Thymus (tissue), 11 donors: ENCODE measurements around the gene DPEP1. TPM values are rescaled to one million over a fixed set of nuclear protein-coding genes. Genes with fewer than 3 reads are reported as not detected.

Source experiments
- DNase-seq, 9 donors: peaks; one replicate each; pipeline ENCODE4 v3.0.0-alpha.2; 2013; ENCODE audit warnings: low spot score in 9 of 9, low read depth in 6 of 9, missing footprints in 1 of 9
- H3K27ac ChIP-seq, 2 donors: one replicate each; pipeline ENCODE4 v1.5.1; 2013; ENCODE audit warnings: control low read depth in 1 of 2, low read depth in 1 of 2, low read length in 1 of 2, mild to moderate bottlenecking in 1 of 2, moderate library complexity in 1 of 2
- H3K27me3 ChIP-seq, 2 donors: one replicate each; pipeline ENCODE4 v1.5.1; 2013; ENCODE audit warnings: low read length in 1 of 2; ENCODE audit not compliant: control insufficient read depth in 2 of 2, insufficient read depth in 1 of 2
- H3K36me3 ChIP-seq, 2 donors: one replicate each; pipeline ENCODE4 v1.5.1; 2013; ENCODE audit warnings: low read length in 1 of 2, mild to moderate bottlenecking in 1 of 2, moderate library complexity in 1 of 2; ENCODE audit not compliant: control insufficient read depth in 2 of 2, insufficient read depth in 2 of 2
- H3K4me1 ChIP-seq, 2 donors: one replicate each; pipeline ENCODE4 v1.5.1; 2013; ENCODE audit warnings: low read length in 2 of 2; ENCODE audit not compliant: control insufficient read depth in 2 of 2, insufficient read depth in 2 of 2
- H3K4me3 ChIP-seq, 2 donors: one replicate each; pipeline ENCODE4 v1.5.1; 2013; ENCODE audit warnings: low read length in 2 of 2, control low read depth in 1 of 2, mild to moderate bottlenecking in 1 of 2
- H3K9me3 ChIP-seq, 2 donors: one replicate each; pipeline ENCODE4 v1.5.1; 2013; ENCODE audit warnings: low read length in 1 of 2, mild to moderate bottlenecking in 1 of 2; ENCODE audit not compliant: control insufficient read depth in 2 of 2, insufficient read depth in 1 of 2
- WGBS: extraction: QIAGEN DNeasy Blood & Tissue Kit; methylation state at CpG from one replicate; pipeline ENCODE4 v1.1.7; 2013; 5-methylcytosine and 5-hydroxymethylcytosine counted together
- polyA plus RNA-seq: library from polyadenylated mRNA; stranded (reverse); fragments of 200-250 nt; gene quantifications from one replicate; pipeline ENCODE4 v1.2.3, GENCODE V29; 2013
- total RNA-seq: library from RNA; stranded (reverse); fragments of 120-200 nt; gene quantifications from one replicate; pipeline ENCODE4 v1.2.4, GENCODE V29; 2013
- donor health status: healthy.

DPEP1 gene
- total and polyA plus RNA-seq, 2 donors: 1.7 to 2.9 TPM

GRCh38 chr16:89620406-89620841 lies 7.0 kb downstream of the DPEP1 start:
- Histone ChIP-seq H3K4me3 (no peak overlapping the region), H3K4me1 (peaks cover 0 to 3% of the 10 kb centered on the region in 2 donors), H3K9me3 (peaks cover 0 to 10% of the 10 kb centered on the region in 2 donors), H3K27me3 (peaks cover 0 to 46% of the 10 kb centered on the region in 2 donors), H3K27ac (no peak overlapping the region), H3K36me3 (no peaks in the 10 kb centered on the region)
- no peak for DNase-seq
- 95% methylated on average over 16 of the region's 16 CpGs for WGBS

- H3K27me3 ChIP-seq: peaks cover 0 to 51% of the 10 kb centered on the region in 2 donors
- H3K27ac ChIP-seq: no peak overlapping the region
- 94% methylated on average over 18 of the region's 18 CpGs for WGBS
- no peak for DNase-seq
- no peaks in the 10 kb centered on the region for H3K4me1 ChIP-seq
- no peaks in the 10 kb centered on the region for H3K36me3 ChIP-seq
- peaks cover 0 to 10% of the 10 kb centered on the region in 2 donors for H3K9me3 ChIP-seq
- H3K4me3 ChIP-seq: no peak overlapping the region
Measured at GRCh38 chr16:89621136-89621697, 7.8 kb downstream of the DPEP1 start.

GRCh38 chr16:89621698-89622409 lies 8.4 kb downstream of the DPEP1 start:
- Histone ChIP-seq H3K27me3 (peaks cover 0 to 52% of the 10 kb centered on the region in 2 donors), H3K4me1 (no peaks in the 10 kb centered on the region), H3K9me3 (peaks cover 0 to 3% of the 10 kb centered on the region in 2 donors), H3K27ac (no peak overlapping the region), H3K4me3 (no peak overlapping the region), H3K36me3 (no peaks in the 10 kb centered on the region)
- DNase-seq: no peak
- WGBS: 93% methylated on average over 32 of the region's 32 CpGs

GRCh38 chr16:89623511-89624261 lies 10.2 kb downstream of the DPEP1 start:
- Histone ChIP-seq H3K36me3 (no peaks in the 10 kb centered on the region), H3K4me3 (no peak overlapping the region), H3K9me3 (no peaks in the 10 kb centered on the region), H3K4me1 (no peaks in the 10 kb centered on the region), H3K27ac (peak overlapping the region in 1 of 2 donors; percentile 21), H3K27me3 (peaks cover 0 to 52% of the 10 kb centered on the region in 2 donors)
- DNase-seq: no peak
- 55% methylated on average over 28 of the region's 28 CpGs for WGBS

- Histone ChIP-seq H3K4me1 (no peaks in the 10 kb centered on the region), H3K27me3 (peaks cover 0 to 52% of the 10 kb centered on the region in 2 donors), H3K36me3 (no peaks in the 10 kb centered on the region), H3K9me3 (peaks cover 0 to 9% of the 10 kb centered on the region in 2 donors), H3K27ac (no peak overlapping the region), H3K4me3 (no peak overlapping the region)
- no peak for DNase-seq
- WGBS: 75% methylated on average over 21 of the region's 21 CpGs
Measured at GRCh38 chr16:89624777-89625761, 11.6 kb downstream of the DPEP1 start.

- WGBS: 91% methylated on average over 17 of the region's 17 CpGs
- Histone ChIP-seq H3K27me3 (peaks cover 0 to 17% of the 10 kb centered on the region in 2 donors), H3K4me1 (no peaks in the 10 kb centered on the region), H3K9me3 (peaks cover 0 to 21% of the 10 kb centered on the region in 2 donors), H3K36me3 (no peaks in the 10 kb centered on the region), H3K27ac (no peak overlapping the region), H3K4me3 (no peak overlapping the region)
- no peak for DNase-seq
Measured at GRCh38 chr16:89629827-89630610, 16.6 kb downstream of the DPEP1 start.

- no peak overlapping the region for H3K4me3 ChIP-seq
- no peaks in the 10 kb centered on the region for H3K36me3 ChIP-seq
- no peaks in the 10 kb centered on the region for H3K4me1 ChIP-seq
- H3K27ac ChIP-seq: no peak overlapping the region
- WGBS: 93% methylated on average over 19 of the region's 19 CpGs
- peaks cover 0 to 7% of the 10 kb centered on the region in 2 donors for H3K27me3 ChIP-seq
- no peak for DNase-seq
- peaks cover 0 to 30% of the 10 kb centered on the region in 2 donors for H3K9me3 ChIP-seq
Measured at GRCh38 chr16:89633064-89633631, 19.7 kb downstream of the DPEP1 start.
